Right atrium auricular region (tissue), 2 donors: ENCODE data around the gene CDKN1A. TPM values are rescaled to one million over a fixed set of nuclear protein-coding genes. Genes with fewer than 3 reads are reported as not detected.

Experiments used
- DNase-seq: peaks from one replicate; pipeline ENCODE4 v3.0.0-alpha.2; 2019; ENCODE audit warnings: low spot score
- H3K27ac ChIP-seq, 2 donors: fragments of 200-600 bp; sonication (generic); 1 replicate in 1 of 2; 2 replicates in 1 of 2; pipeline ENCODE4 v1.5.1; 2016 to 2019
- H3K27me3 ChIP-seq, 2 donors: fragments of 200-600 bp; sonication (generic); one replicate each; pipeline versions ENCODE4 v1.5.1 to v1.6.0; 2017 to 2019
- H3K36me3 ChIP-seq: fragments of 200-600 bp; sonication (generic); one replicate; pipeline ENCODE4 v1.5.1; 2016
- H3K4me1 ChIP-seq, 2 donors: fragments of 200-600 bp; sonication (generic); one replicate each; pipeline versions ENCODE4 v1.5.1 to v1.6.0; 2017 to 2019
- H3K4me3 ChIP-seq, 2 donors: fragments of 200-600 bp; sonication (generic); 1 replicate in 1 of 2; 2 replicates in 1 of 2; pipeline ENCODE4 v1.5.1; 2017 to 2019; ENCODE audit warnings: mild to moderate bottlenecking in 1 of 2, moderate library complexity in 1 of 2
- H3K9me3 ChIP-seq, 2 donors: fragments of 200-600 bp; sonication (generic); one replicate each; pipeline ENCODE4 v1.5.1; 2019
- CTCF ChIP-seq, 2 donors: fragments of 200-600 bp; sonication (generic); IDR thresholded peaks; one replicate each; pipeline ENCODE4 v1.5.1; 2019; ENCODE audit warnings: antibody characterized with exemption in 2 of 2
- total RNA-seq, 2 donors: library from RNA; depleted of rRNA; stranded (reverse); fragments of >200 nt; gene quantifications; one replicate each; pipeline ENCODE4 v1.1.0, GENCODE V29; 2016

The CDKN1A gene
- 100 to 1,000 TPM in 1 of 2 donors, 10 to 100 TPM in 1; 63.8 to 128 TPM for total RNA-seq

- H3K4me1 ChIP-seq = peaks cover 0 to 46% of the 10 kb centered on the region in 2 donors
Measured at GRCh38 chr6:36678488-36679042, at the start of gene CDKN1A. TSS of gene CDKN1A (plus strand) at chr6:36678714. CDS start at chr6:36684102, 5,388 bp downstream.

GRCh38 chr6:36629784-36630183, 48.7 kb upstream of the CDKN1A start:
- H3K27me3 ChIP-seq = no peaks in the 10 kb centered on the region
- peaks cover 0 to 51% of the 10 kb centered on the region in 2 donors for H3K4me1 ChIP-seq
- no peak for DNase-seq
- peak overlapping the region; percentile 62 to 76 for H3K27ac ChIP-seq
- TF ChIP-seq CTCF (IDR thresholded peaks at IDR 0.05) = no peak
- no peak overlapping the region for H3K4me3 ChIP-seq
- no peaks in the 10 kb centered on the region for H3K9me3 ChIP-seq
- no peaks in the 10 kb centered on the region for H3K36me3 ChIP-seq

More at GRCh38 chr6:36678488-36679042, at the start of gene CDKN1A:
- H3K9me3 ChIP-seq = no peaks in the 10 kb centered on the region
- DNase-seq = peak; percentile 95
- peak within 1 kb of the TSS; percentile 85 to 88 for H3K4me3 ChIP-seq
- no peaks in the 10 kb centered on the region for H3K27me3 ChIP-seq
- peaks cover 14% of the 10 kb centered on the region for H3K36me3 ChIP-seq
- H3K27ac ChIP-seq = peak within 1 kb of the TSS; percentile 99
- peak in 1 of 2 donors; percentile 17 for TF ChIP-seq CTCF (IDR thresholded peaks at IDR 0.05)

- DNase-seq = no peak
- no peak overlapping the region for H3K27ac ChIP-seq
- no peak overlapping the region for H3K4me3 ChIP-seq
- no peaks in the 10 kb centered on the region for H3K9me3 ChIP-seq
- peaks cover 0 to 42% of the 10 kb centered on the region in 2 donors for H3K4me1 ChIP-seq
- no peak for TF ChIP-seq CTCF (IDR thresholded peaks at IDR 0.05)
- no peaks in the 10 kb centered on the region for H3K36me3 ChIP-seq
- no peaks in the 10 kb centered on the region for H3K27me3 ChIP-seq
Measured at GRCh38 chr6:36631326-36632011, 47.0 kb upstream of the CDKN1A start.

GRCh38 chr6:36633370-36633769, 45.1 kb upstream of the CDKN1A start:
- Histone ChIP-seq H3K36me3 (no peaks in the 10 kb centered on the region), H3K9me3 (no peaks in the 10 kb centered on the region), H3K4me1 (peaks cover 0 to 24% of the 10 kb centered on the region in 2 donors), H3K27ac (peak overlapping the region; percentile 53 to 54), H3K4me3 (no peak overlapping the region), H3K27me3 (no peaks in the 10 kb centered on the region)
- no peak for TF ChIP-seq CTCF (IDR thresholded peaks at IDR 0.05)
- DNase-seq = no peak

GRCh38 chr6:36633915-36634314, 44.6 kb upstream of the CDKN1A start:
- H3K36me3 ChIP-seq = no peaks in the 10 kb centered on the region
- H3K4me3 ChIP-seq = no peak overlapping the region
- peaks cover 0 to 22% of the 10 kb centered on the region in 2 donors for H3K4me1 ChIP-seq
- H3K9me3 ChIP-seq = no peaks in the 10 kb centered on the region
- no peaks in the 10 kb centered on the region for H3K27me3 ChIP-seq
- peak overlapping the region; percentile 53 to 54 for H3K27ac ChIP-seq
- no peak for TF ChIP-seq CTCF (IDR thresholded peaks at IDR 0.05)
- peak; percentile 85 for DNase-seq
